Measurements from ENCODE around the gene PNMT. TPM values are rescaled to one million over a fixed set of nuclear protein-coding genes. Genes with fewer than 3 reads are reported as not detected.

PNMT gene
- total and polyA plus RNA-seq, 2 of the 8 experiments (the other 6 are each of a cell fraction or from before 2014, with no cell fraction given), result 5.6 to 10.9 TPM

DNA sequence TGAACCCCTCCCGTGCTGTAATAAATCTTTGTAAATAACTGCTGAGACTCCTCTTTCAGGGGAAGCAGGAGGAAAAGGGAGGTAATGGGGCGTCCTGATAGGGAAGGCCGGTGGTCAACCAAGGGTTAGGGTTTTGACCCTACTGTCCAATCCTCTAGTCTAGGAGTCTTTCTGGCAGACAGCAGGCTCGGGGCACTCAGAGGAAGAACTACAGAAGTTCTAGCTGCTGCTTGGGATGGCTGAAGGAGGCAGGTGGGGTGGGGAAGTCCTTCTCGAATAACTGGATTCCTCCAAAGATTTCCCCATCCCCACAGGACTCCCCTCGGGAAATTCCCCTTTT lies 31.7 kb upstream of the PNMT start (continued):
- TF ChIP-seq TAF1 (IDR thresholded peaks at IDR 0.05; ENCODE audit: low read depth, low read length) (no peak), RNF2 (IDR thresholded peaks at IDR 0.05; ENCODE audit: borderline replicate concordance, low read depth, low read length, missing control alignments, poor library complexity, severe bottlenecking) (no peak), EP300 (IDR thresholded peaks at IDR 0.05; ENCODE audit: borderline replicate concordance in 1 of 2, low read depth in 2 of 2, low read length in 2 of 2) (no peak), SP2 (IDR thresholded peaks at IDR 0.05; ENCODE audit: low read length) (no peak), TCF12 (IDR thresholded peaks at IDR 0.05; ENCODE audit: low read depth, low read length) (no peak), PHF8 (conservative IDR thresholded peaks at IDR 0.05; ENCODE audit: low read depth, low read length) (no peak)
- TF ChIP-seq, protein P1, sequence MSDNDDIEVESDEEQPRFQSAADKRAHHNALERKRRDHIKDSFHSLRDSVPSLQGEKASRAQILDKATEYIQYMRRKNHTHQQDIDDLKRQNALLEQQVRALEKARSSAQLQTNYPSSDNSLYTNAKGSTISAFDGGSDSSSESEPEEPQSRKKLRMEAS (IDR thresholded peaks at IDR 0.05), result no peak
- TF ChIP-seq, protein P2, sequence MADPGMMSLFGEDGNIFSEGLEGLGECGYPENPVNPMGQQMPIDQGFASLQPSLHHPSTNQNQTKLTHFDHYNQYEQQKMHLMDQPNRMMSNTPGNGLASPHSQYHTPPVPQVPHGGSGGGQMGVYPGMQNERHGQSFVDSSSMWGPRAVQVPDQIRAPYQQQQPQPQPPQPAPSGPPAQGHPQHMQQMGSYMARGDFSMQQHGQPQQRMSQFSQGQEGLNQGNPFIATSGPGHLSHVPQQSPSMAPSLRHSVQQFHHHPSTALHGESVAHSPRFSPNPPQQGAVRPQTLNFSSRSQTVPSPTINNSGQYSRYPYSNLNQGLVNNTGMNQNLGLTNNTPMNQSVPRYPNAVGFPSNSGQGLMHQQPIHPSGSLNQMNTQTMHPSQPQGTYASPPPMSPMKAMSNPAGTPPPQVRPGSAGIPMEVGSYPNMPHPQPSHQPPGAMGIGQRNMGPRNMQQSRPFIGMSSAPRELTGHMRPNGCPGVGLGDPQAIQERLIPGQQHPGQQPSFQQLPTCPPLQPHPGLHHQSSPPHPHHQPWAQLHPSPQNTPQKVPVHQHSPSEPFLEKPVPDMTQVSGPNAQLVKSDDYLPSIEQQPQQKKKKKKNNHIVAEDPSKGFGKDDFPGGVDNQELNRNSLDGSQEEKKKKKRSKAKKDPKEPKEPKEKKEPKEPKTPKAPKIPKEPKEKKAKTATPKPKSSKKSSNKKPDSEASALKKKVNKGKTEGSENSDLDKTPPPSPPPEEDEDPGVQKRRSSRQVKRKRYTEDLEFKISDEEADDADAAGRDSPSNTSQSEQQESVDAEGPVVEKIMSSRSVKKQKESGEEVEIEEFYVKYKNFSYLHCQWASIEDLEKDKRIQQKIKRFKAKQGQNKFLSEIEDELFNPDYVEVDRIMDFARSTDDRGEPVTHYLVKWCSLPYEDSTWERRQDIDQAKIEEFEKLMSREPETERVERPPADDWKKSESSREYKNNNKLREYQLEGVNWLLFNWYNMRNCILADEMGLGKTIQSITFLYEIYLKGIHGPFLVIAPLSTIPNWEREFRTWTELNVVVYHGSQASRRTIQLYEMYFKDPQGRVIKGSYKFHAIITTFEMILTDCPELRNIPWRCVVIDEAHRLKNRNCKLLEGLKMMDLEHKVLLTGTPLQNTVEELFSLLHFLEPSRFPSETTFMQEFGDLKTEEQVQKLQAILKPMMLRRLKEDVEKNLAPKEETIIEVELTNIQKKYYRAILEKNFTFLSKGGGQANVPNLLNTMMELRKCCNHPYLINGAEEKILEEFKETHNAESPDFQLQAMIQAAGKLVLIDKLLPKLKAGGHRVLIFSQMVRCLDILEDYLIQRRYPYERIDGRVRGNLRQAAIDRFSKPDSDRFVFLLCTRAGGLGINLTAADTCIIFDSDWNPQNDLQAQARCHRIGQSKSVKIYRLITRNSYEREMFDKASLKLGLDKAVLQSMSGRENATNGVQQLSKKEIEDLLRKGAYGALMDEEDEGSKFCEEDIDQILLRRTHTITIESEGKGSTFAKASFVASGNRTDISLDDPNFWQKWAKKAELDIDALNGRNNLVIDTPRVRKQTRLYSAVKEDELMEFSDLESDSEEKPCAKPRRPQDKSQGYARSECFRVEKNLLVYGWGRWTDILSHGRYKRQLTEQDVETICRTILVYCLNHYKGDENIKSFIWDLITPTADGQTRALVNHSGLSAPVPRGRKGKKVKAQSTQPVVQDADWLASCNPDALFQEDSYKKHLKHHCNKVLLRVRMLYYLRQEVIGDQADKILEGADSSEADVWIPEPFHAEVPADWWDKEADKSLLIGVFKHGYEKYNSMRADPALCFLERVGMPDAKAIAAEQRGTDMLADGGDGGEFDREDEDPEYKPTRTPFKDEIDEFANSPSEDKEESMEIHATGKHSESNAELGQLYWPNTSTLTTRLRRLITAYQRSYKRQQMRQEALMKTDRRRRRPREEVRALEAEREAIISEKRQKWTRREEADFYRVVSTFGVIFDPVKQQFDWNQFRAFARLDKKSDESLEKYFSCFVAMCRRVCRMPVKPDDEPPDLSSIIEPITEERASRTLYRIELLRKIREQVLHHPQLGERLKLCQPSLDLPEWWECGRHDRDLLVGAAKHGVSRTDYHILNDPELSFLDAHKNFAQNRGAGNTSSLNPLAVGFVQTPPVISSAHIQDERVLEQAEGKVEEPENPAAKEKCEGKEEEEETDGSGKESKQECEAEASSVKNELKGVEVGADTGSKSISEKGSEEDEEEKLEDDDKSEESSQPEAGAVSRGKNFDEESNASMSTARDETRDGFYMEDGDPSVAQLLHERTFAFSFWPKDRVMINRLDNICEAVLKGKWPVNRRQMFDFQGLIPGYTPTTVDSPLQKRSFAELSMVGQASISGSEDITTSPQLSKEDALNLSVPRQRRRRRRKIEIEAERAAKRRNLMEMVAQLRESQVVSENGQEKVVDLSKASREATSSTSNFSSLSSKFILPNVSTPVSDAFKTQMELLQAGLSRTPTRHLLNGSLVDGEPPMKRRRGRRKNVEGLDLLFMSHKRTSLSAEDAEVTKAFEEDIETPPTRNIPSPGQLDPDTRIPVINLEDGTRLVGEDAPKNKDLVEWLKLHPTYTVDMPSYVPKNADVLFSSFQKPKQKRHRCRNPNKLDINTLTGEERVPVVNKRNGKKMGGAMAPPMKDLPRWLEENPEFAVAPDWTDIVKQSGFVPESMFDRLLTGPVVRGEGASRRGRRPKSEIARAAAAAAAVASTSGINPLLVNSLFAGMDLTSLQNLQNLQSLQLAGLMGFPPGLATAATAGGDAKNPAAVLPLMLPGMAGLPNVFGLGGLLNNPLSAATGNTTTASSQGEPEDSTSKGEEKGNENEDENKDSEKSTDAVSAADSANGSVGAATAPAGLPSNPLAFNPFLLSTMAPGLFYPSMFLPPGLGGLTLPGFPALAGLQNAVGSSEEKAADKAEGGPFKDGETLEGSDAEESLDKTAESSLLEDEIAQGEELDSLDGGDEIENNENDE (IDR thresholded peaks at IDR 0.05; ENCODE audit: insufficient replicate concordance, low read length), result no peak
